Measurements from ENCODE around the gene HOXA13. TPM values are rescaled to one million over a fixed set of nuclear protein-coding genes. Genes with fewer than 3 reads are reported as not detected.

Gene HOXA13
- total and polyA plus RNA-seq, 4 donors, result not detected

- H3K9ac ChIP-seq (ENCODE audit: insufficient read depth in 1 of 2, low read length in 2 of 2), result no peak overlapping the region
- H3K4me3 ChIP-seq, result no peak overlapping the region
- DNase-seq (peak in 1 of 3 donors; percentile 43), ATAC-seq (ENCODE audit: insufficient read depth, low FRiP score) (no peak)
- H3K27ac ChIP-seq (ENCODE audit: low read depth in 1 of 2, low read length in 1 of 2), result peak overlapping the region in 1 of 2 donors; percentile 13
- H3K27me3 ChIP-seq (ENCODE audit: control insufficient read depth in 3 of 3, insufficient read depth in 3 of 3, low read length in 2 of 3), result peaks cover 0 to 87% (median 63%) of the 10 kb centered on the region in 3 donors
- H3K4me1 ChIP-seq (ENCODE audit: control insufficient read depth in 5 of 5, insufficient read depth in 5 of 5, low read length in 5 of 5), result peaks cover 0 to 33% (median 4%) of the 10 kb centered on the region in 5 donors
- TF ChIP-seq CTCF (IDR thresholded peaks at IDR 0.05; ENCODE audit: control extremely low read depth, extremely low read depth), result no peak
- WGBS, 2 donors, result 9 to 16% methylated on average over 29 to 30 of the region's 30 CpGs
- H3K36me3 ChIP-seq (ENCODE audit: control insufficient read depth in 4 of 4, insufficient read depth in 4 of 4, low read length in 4 of 4), result no peaks in the 10 kb centered on the region
- H3K9me3 ChIP-seq (ENCODE audit: control insufficient read depth in 4 of 4, insufficient read depth in 3 of 4, low read length in 3 of 4), result no peaks in the 10 kb centered on the region
Measured at GRCh38 chr7:27156916-27157701, 42.8 kb downstream of the HOXA13 start.

- Histone ChIP-seq H3K4me1 (ENCODE audit: control insufficient read depth in 5 of 5, insufficient read depth in 5 of 5, low read length in 5 of 5) (peaks cover 0 to 33% (median 4%) of the 10 kb centered on the region in 5 donors), H3K36me3 (ENCODE audit: control insufficient read depth in 4 of 4, insufficient read depth in 4 of 4, low read length in 4 of 4) (no peaks in the 10 kb centered on the region), H3K27ac (ENCODE audit: low read depth in 1 of 2, low read length in 1 of 2) (peak within 1 kb of the TSS in 1 of 2 donors; percentile 78), H3K9me3 (ENCODE audit: control insufficient read depth in 4 of 4, insufficient read depth in 3 of 4, low read length in 3 of 4) (no peaks in the 10 kb centered on the region), H3K27me3 (ENCODE audit: control insufficient read depth in 3 of 3, insufficient read depth in 3 of 3, low read length in 2 of 3) (peaks cover 0 to 87% (median 63%) of the 10 kb centered on the region in 3 donors), H3K9ac (ENCODE audit: insufficient read depth in 1 of 2, low read length in 2 of 2) (peak within 1 kb of the TSS in 1 of 2 donors; percentile 43), H3K4me3 (peak within 1 kb of the TSS; percentile 47)
- ATAC-seq (ENCODE audit: insufficient read depth, low FRiP score) (no peak), DNase-seq (peak; percentile 91 to 93 (median 91))
- TF ChIP-seq CTCF (IDR thresholded peaks at IDR 0.05; ENCODE audit: control extremely low read depth, extremely low read depth), result no peak
- 1 to 2% methylated on average over 32 to 33 of the region's 33 CpGs for WGBS, 2 donors
Measured at GRCh38 chr7:27156508-27156898, 43.4 kb downstream of the HOXA13 start, which contains the start of gene HOXA7. Gene HOXA7, minus strand, starts transcription at chr7:27156675. Its CDS starts 130 bp downstream, at chr7:27156545.

- peaks cover 0 to 33% (median 4%) of the 10 kb centered on the region in 5 donors for H3K4me1 ChIP-seq (ENCODE audit: control insufficient read depth in 5 of 5, insufficient read depth in 5 of 5, low read length in 5 of 5)
- peak overlapping the region in 1 of 2 donors; percentile 43 for H3K9ac ChIP-seq (ENCODE audit: insufficient read depth in 1 of 2, low read length in 2 of 2)
- no peak for TF ChIP-seq CTCF (IDR thresholded peaks at IDR 0.05; ENCODE audit: control extremely low read depth, extremely low read depth)
- H3K36me3 ChIP-seq (ENCODE audit: control insufficient read depth in 4 of 4, insufficient read depth in 4 of 4, low read length in 4 of 4), result no peaks in the 10 kb centered on the region
- no peaks in the 10 kb centered on the region for H3K9me3 ChIP-seq (ENCODE audit: control insufficient read depth in 4 of 4, insufficient read depth in 3 of 4, low read length in 3 of 4)
- peak overlapping the region; percentile 47 for H3K4me3 ChIP-seq
- DNase-seq (peak in 1 of 3 donors; percentile 59), ATAC-seq (ENCODE audit: insufficient read depth, low FRiP score) (no peak)
- H3K27me3 ChIP-seq (ENCODE audit: control insufficient read depth in 3 of 3, insufficient read depth in 3 of 3, low read length in 2 of 3), result peaks cover 0 to 85% (median 60%) of the 10 kb centered on the region in 3 donors
- H3K27ac ChIP-seq (ENCODE audit: low read depth in 1 of 2, low read length in 1 of 2), result peak overlapping the region in 1 of 2 donors; percentile 78
- 1 to 2% methylated on average over 52 to 63 of the region's 63 CpGs for WGBS, 2 donors
Measured at GRCh38 chr7:27155816-27156507, 43.9 kb downstream of the HOXA13 start.

Data from lung (tissue), 12 donors.